ENCODE measurements around the gene GPATCH1. TPM values are rescaled to one million over a fixed set of nuclear protein-coding genes. Genes with fewer than 3 reads are reported as not detected.
"Not testable (repeated sequence)": the region's sequence is repeated elsewhere in the genome, so short reads cannot be mapped to it uniquely, and the experiment has no call there.

The GPATCH1 gene
- total RNA-seq, 1 donor from 2014 or later, result 15.6 TPM

DNA sequence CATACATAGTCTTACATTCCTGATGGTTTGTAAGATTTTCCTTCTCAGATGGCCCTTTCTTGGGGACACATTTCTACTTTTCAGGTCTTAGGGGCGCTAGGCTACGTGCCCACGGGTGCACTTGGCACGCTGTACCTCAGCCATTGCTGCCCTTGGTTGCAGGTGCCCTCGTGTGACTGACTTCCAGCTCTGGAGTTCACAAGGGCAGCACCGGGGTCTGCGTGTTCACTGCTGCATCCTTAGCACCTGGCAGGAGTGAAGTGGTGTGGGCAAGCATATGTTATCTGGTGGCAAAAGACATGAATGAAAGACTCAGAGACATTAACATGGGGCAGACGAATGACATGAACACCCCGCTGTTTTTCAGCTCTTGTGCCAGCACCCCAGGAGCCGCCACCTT lies 37.7 kb downstream of the GPATCH1 start:
- no peak overlapping the region for H3K4me3 Mint-ChIP-seq (ENCODE audit: low read depth)
- no peaks in the 10 kb centered on the region for H3K27me3 Mint-ChIP-seq
- peak overlapping the region; percentile 42 for H3K27ac Mint-ChIP-seq
- H3K36me3 Mint-ChIP-seq (ENCODE audit: insufficient read depth), result peaks cover 22% of the 10 kb centered on the region
- no peaks in the 10 kb centered on the region for H3K9me3 Mint-ChIP-seq (ENCODE audit: low read depth)
- no peak for DNase-seq (ENCODE audit: low spot score, unreplicated experiment)
- H3K4me1 Mint-ChIP-seq (ENCODE audit: low read depth), result no peaks in the 10 kb centered on the region
- TF ChIP-seq, protein P1, sequence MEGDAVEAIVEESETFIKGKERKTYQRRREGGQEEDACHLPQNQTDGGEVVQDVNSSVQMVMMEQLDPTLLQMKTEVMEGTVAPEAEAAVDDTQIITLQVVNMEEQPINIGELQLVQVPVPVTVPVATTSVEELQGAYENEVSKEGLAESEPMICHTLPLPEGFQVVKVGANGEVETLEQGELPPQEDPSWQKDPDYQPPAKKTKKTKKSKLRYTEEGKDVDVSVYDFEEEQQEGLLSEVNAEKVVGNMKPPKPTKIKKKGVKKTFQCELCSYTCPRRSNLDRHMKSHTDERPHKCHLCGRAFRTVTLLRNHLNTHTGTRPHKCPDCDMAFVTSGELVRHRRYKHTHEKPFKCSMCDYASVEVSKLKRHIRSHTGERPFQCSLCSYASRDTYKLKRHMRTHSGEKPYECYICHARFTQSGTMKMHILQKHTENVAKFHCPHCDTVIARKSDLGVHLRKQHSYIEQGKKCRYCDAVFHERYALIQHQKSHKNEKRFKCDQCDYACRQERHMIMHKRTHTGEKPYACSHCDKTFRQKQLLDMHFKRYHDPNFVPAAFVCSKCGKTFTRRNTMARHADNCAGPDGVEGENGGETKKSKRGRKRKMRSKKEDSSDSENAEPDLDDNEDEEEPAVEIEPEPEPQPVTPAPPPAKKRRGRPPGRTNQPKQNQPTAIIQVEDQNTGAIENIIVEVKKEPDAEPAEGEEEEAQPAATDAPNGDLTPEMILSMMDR (IDR thresholded peaks at IDR 0.05; ENCODE audit: unreplicated experiment), result no peak

DNA sequence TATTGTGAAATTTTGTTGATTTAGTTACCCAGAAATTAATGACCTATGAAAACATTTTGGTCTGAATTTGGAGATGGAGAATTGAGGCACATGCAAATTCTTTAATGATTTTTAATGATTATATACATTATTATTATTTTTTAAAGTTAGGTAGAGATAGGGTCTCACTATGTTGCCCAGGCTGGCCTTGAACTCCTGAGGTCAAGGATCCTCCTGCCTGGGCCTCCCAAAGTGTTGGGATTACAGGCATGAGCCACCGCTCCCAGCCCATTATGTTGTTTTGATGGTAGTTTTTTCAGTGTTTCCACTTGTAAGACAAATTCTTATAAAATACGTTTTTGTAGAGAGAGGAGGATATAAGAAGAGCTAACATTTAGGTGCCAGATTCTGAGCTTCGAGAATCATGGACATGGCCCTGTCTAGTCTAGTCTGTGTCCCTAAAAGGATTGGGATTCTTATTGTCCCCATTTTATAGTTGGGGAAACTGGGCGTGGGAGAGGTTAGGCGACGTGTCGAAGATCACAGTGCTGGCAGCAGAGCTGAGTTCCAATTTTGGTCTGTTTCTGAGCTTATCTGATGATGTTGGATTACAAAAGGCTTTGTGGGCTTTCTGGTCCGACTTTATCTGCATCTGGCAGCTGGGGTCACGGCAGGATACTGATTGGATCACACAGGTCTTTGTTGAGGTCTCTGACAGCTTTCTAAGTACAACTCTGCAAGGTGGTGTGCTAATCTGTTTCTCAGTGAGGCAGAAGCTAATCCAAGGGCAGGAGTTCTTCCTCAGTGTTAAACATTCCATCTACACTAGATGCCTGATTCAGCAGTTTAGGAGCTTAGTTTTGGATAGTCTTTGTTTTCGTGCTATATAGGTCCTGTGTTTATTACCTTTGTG lies 43.5 kb downstream of the GPATCH1 start:
- peaks cover 19% of the 10 kb centered on the region for H3K36me3 Mint-ChIP-seq (ENCODE audit: insufficient read depth)
- H3K4me3 Mint-ChIP-seq (ENCODE audit: low read depth), result no peak overlapping the region
- no peak overlapping the region for H3K27ac Mint-ChIP-seq
- no peak for DNase-seq (ENCODE audit: low spot score, unreplicated experiment)
- H3K9me3 Mint-ChIP-seq (ENCODE audit: low read depth), result no peaks in the 10 kb centered on the region
- TF ChIP-seq, protein P1 (IDR thresholded peaks at IDR 0.05; ENCODE audit: unreplicated experiment), result no peak
- H3K4me1 Mint-ChIP-seq (ENCODE audit: low read depth), result no peaks in the 10 kb centered on the region
- H3K27me3 Mint-ChIP-seq, result no peaks in the 10 kb centered on the region

DNA sequence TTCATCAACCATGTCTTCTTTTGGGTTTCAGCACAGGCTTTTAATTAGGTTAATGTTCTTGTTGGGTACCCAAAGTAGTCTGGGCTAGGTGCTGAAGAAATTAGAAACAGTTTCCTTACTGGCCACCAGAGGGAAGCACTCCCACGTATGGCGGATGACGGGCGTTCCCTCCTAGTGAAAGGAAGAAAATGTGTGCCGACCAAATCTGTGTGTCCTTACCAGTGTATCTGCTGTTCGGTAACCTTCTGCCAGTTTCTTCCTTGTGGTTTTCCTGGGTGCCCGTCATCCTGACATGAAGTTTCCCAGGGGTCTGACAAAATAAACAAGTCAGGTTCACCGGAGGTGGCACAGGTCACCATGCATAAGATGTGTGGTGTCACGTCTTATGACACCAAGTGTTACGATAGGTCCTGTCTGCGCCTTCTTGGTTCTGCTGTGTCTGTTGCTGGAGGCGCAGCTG lies 45.0 kb downstream of the GPATCH1 start:
- TF ChIP-seq, protein P1 (IDR thresholded peaks at IDR 0.05; ENCODE audit: unreplicated experiment), result peak; percentile 79
- Mint-ChIP-seq H3K9me3 (ENCODE audit: low read depth) (no peaks in the 10 kb centered on the region), H3K27me3 (no peaks in the 10 kb centered on the region), H3K36me3 (ENCODE audit: insufficient read depth) (peaks cover 26% of the 10 kb centered on the region), H3K4me3 (ENCODE audit: low read depth) (no peak overlapping the region), H3K4me1 (ENCODE audit: low read depth) (no peaks in the 10 kb centered on the region), H3K27ac (no peak overlapping the region)
- no peak for DNase-seq (ENCODE audit: low spot score, unreplicated experiment)

DNA sequence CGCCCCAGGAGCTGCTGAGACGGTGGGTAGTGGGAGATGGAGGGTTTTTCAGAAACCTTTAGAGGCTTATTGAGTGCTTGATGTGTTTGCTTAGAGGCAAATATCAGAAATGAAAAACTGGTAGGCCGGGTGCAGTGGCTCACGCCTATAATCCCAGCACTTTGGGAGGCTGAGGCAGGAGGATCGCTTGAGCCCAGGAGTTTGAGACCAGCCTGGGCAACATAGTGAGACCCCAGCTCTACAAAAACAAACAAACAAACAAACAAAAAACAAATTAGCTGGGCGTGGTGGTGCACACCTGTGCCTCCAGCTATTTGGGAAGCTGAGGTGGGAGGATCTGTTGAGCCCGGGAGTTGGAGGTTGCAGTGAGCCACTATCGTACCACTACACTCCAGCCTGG lies 45.7 kb downstream of the GPATCH1 start:
- H3K27ac Mint-ChIP-seq; H3K4me3 Mint-ChIP-seq (ENCODE audit: low read depth); H3K4me1 Mint-ChIP-seq (ENCODE audit: low read depth); H3K9me3 Mint-ChIP-seq (ENCODE audit: low read depth); H3K27me3 Mint-ChIP-seq; DNase-seq (ENCODE audit: low spot score, unreplicated experiment): not testable (repeated sequence)
- peaks cover 26% of the 10 kb centered on the region for H3K36me3 Mint-ChIP-seq (ENCODE audit: insufficient read depth)

DNA sequence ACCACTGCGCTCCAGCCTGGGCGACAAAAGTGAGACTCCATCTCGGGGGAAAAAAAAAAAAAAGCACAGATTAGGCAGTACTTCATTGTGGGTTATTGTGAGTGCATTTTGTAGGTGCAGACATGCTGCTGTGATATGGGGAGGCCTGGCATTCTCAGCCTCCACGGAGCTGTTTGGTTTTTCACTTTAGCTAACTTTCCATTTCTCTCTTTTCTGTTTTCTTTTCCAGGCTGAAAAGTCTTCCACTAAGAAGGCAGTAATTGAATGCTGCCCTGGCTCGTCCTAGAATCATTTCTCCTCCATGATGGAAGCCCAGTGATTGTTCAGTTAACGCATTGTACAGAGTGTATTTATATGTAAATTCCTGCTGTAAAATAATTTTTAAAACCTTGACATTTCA lies 48.9 kb downstream of the GPATCH1 start:
- H3K4me3 Mint-ChIP-seq (ENCODE audit: low read depth), result no peak overlapping the region
- DNase-seq (ENCODE audit: low spot score, unreplicated experiment), result no peak
- H3K9me3 Mint-ChIP-seq (ENCODE audit: low read depth), result no peaks in the 10 kb centered on the region
- H3K4me1 Mint-ChIP-seq (ENCODE audit: low read depth), result no peaks in the 10 kb centered on the region
- H3K27me3 Mint-ChIP-seq, result peaks cover 4% of the 10 kb centered on the region
- H3K27ac Mint-ChIP-seq, result no peak overlapping the region
- TF ChIP-seq, protein P1 (IDR thresholded peaks at IDR 0.05; ENCODE audit: unreplicated experiment), result no peak
- H3K36me3 Mint-ChIP-seq (ENCODE audit: insufficient read depth), result peaks cover 24% of the 10 kb centered on the region

DNA sequence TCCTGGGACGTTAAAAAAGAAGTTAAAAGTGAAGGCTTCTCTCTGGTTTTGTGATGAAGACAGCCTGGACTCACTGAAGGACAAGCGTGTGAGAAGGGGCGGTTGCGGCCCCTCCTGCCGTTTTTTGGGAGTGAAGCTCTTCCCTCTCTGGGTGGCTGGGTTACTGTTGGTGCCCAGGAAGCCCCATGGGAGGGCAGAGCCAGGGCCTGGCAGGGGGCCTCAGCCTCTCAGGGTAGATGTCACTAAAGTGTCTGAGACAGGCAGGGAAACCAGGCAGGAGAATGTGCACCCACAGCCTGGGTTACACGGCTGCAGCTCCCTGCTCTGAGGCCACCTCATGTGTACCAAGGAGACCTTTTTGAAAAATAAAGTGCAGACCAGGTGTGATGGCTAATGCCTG lies 49.5 kb downstream of the GPATCH1 start:
- TF ChIP-seq, protein P1 (IDR thresholded peaks at IDR 0.05; ENCODE audit: unreplicated experiment), result no peak
- Mint-ChIP-seq H3K36me3 (ENCODE audit: insufficient read depth) (peaks cover 23% of the 10 kb centered on the region), H3K4me3 (ENCODE audit: low read depth) (no peak overlapping the region), H3K4me1 (ENCODE audit: low read depth) (no peaks in the 10 kb centered on the region), H3K9me3 (ENCODE audit: low read depth) (no peaks in the 10 kb centered on the region), H3K27ac (no peak overlapping the region), H3K27me3 (peaks cover 7% of the 10 kb centered on the region)
- no peak for DNase-seq (ENCODE audit: low spot score, unreplicated experiment)

All from progenitor cell of endocrine pancreas (in vitro differentiated cells).